BJ (cell line): ENCODE data around the gene GSTO1. TPM values are rescaled to one million over a fixed set of nuclear protein-coding genes. Genes with fewer than 3 reads are reported as not detected.

Experiments
- CTCF ChIA-PET: fragments of 350-600 bp; formaldehyde crosslinking; extraction: SDS; loops from one replicate; lab custom pipeline; 2021; ENCODE audit warnings: antibody characterized with exemption, inconsistent platforms; lab: Yijun Ruan, JAX
- POLR2A ChIA-PET: fragments of 300-600 bp; sonication (Branson Sonifier 250); formaldehyde crosslinking; extraction: SDS; loops from one replicate; lab custom pipeline; 2021; ENCODE audit warnings: antibody characterized with exemption; lab: Charles Lee
- DNase-seq: peaks from one replicate; pipeline ENCODE4 v3.0.0-alpha.2; 2011; ENCODE audit warnings: low read depth
- H3K27me3 ChIP-seq: 2 replicates; pipeline ENCODE4 v1.6.0; 2011; ENCODE audit warnings: low read length; ENCODE audit not compliant: control insufficient read depth, insufficient read depth
- H3K36me3 ChIP-seq: 2 replicates; pipeline ENCODE4 v1.5.1; 2011; ENCODE audit warnings: low read length; ENCODE audit not compliant: control insufficient read depth, insufficient read depth
- H3K4me3 ChIP-seq: 2 replicates; pipeline ENCODE4 v1.5.1; 2011; ENCODE audit warnings: low read depth, mild to moderate bottlenecking, control low read depth, low read length
- CTCF ChIP-seq: IDR thresholded peaks from 2 replicates; pipeline ENCODE4 v1.5.1; 2011; ENCODE audit warnings: low read depth, mild to moderate bottlenecking, control low read depth, inconsistent platforms, low read length, moderate library complexity; ENCODE audit not compliant: insufficient read depth
- polyA plus RNA-seq: library from polyadenylated mRNA; depleted of rRNA; stranded (reverse); fragments of >200 nt; gene quantifications from 2 replicates; pipeline ENCODE4 v1.2.3, GENCODE V29; 2011

GSTO1 gene
- polyA plus RNA-seq, 1 experiment, result 79.3 TPM

- TF ChIP-seq CTCF, result no peak
- no peak overlapping the region for H3K4me3 ChIP-seq
- H3K36me3 ChIP-seq, result peaks cover 20% of the 10 kb centered on the region
- no peaks in the 10 kb centered on the region for H3K27me3 ChIP-seq
- DNase-seq, result no peak
- ChIA-PET CTCF (interaction anchor here (1.1 to 2.5 kb wide), 2 partner anchors 11 to 14 kb away, joined by 5 to 11 read pairs; no protein-coding TSS in a partner anchor), POLR2A (no interaction called here)
Observed at GRCh38 chr10:104259999-104260774, 5.5 kb downstream of the GSTO1 start.

- H3K4me3 ChIP-seq, result no peak overlapping the region
- POLR2A ChIA-PET, result no interaction called here
- CTCF ChIA-PET, result interaction anchor here (2.5 kb wide), 1 partner anchor 14 kb away, joined by 11 read pairs; no protein-coding TSS in a partner anchor
- TF ChIP-seq CTCF, result no peak
- H3K36me3 ChIP-seq, result peaks cover 20% of the 10 kb centered on the region
- DNase-seq, result no peak
- H3K27me3 ChIP-seq, result no peaks in the 10 kb centered on the region
Observed at GRCh38 chr10:104260775-104261115, 6.1 kb downstream of the GSTO1 start.

- Histone ChIP-seq H3K4me3 (no peak overlapping the region), H3K36me3 (peaks cover 20% of the 10 kb centered on the region), H3K27me3 (no peaks in the 10 kb centered on the region)
- no peak for DNase-seq
- ChIA-PET POLR2A (no interaction called here), CTCF (interaction anchor here (3.4 kb wide), 1 partner anchor 13 kb away, joined by 26 read pairs; no protein-coding TSS in a partner anchor)
- no peak for TF ChIP-seq CTCF
Observed at GRCh38 chr10:104262055-104262454, 7.4 kb downstream of the GSTO1 start.

- no peak overlapping the region for H3K4me3 ChIP-seq
- no peak for DNase-seq
- peaks cover 20% of the 10 kb centered on the region for H3K36me3 ChIP-seq
- POLR2A ChIA-PET, result no interaction called here
- CTCF ChIA-PET, result interaction anchor here (3.4 kb wide), 1 partner anchor 10 kb away, joined by 26 read pairs; no protein-coding TSS in a partner anchor
- TF ChIP-seq CTCF, result no peak
- H3K27me3 ChIP-seq, result no peaks in the 10 kb centered on the region
Observed at GRCh38 chr10:104264783-104265182, 10.1 kb downstream of the GSTO1 start.

- Histone ChIP-seq H3K4me3 (no peak overlapping the region), H3K36me3 (peaks cover 7% of the 10 kb centered on the region), H3K27me3 (no peaks in the 10 kb centered on the region)
- POLR2A ChIA-PET, result no interaction called here
- no peak for DNase-seq
- CTCF ChIA-PET, result interaction anchor here (0.9 kb wide), 1 partner anchor 86 kb away, joined by 3 read pairs; the partner anchor contains the start of gene CFAP58
- no peak for TF ChIP-seq CTCF
Observed at GRCh38 chr10:104267721-104268404, 13.2 kb downstream of the GSTO1 start.
